ENCODE measurements around the gene AGPAT3.

DNA sequence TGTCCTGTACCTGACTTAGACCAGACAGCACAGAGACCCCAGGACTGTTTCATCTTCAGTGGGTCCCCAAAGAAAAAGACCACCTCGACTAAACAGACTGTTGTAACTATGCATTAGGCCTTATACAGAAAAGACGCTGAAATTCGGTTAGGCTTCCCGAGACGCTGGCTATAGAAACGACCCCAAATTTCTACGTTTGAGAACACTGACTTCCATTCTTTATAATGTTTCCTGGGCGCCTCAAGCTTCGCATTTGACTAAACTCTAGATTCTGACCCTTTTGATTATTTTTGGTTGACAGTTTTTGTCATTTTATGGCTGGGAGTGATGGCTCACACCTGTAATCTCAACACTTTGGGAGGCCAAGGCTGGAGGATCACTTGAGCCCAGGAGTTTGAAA lies 146.1 kb downstream of the AGPAT3 start:
- no peak for TF ChIP-seq POLR2A (IDR thresholded peaks at IDR 0.05)
- TF ChIP-seq, protein P1, sequence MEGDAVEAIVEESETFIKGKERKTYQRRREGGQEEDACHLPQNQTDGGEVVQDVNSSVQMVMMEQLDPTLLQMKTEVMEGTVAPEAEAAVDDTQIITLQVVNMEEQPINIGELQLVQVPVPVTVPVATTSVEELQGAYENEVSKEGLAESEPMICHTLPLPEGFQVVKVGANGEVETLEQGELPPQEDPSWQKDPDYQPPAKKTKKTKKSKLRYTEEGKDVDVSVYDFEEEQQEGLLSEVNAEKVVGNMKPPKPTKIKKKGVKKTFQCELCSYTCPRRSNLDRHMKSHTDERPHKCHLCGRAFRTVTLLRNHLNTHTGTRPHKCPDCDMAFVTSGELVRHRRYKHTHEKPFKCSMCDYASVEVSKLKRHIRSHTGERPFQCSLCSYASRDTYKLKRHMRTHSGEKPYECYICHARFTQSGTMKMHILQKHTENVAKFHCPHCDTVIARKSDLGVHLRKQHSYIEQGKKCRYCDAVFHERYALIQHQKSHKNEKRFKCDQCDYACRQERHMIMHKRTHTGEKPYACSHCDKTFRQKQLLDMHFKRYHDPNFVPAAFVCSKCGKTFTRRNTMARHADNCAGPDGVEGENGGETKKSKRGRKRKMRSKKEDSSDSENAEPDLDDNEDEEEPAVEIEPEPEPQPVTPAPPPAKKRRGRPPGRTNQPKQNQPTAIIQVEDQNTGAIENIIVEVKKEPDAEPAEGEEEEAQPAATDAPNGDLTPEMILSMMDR (IDR thresholded peaks at IDR 0.05): no peak
